Activated CD8-positive, alpha-beta T cell treated with anti-CD3 and anti-CD28 coated beads, Interleukin-2, amount 10 ng/mL, durations not matched to agents 7 days and 5 days (primary cell): Measurements from ENCODE around the gene TACC2. TPM values are rescaled to one million over a fixed set of nuclear protein-coding genes. Genes with fewer than 3 reads are reported as not detected.

Experiments used
- ATAC-seq: fragments of 150-1000 bp; cut with Tn5 transposase; one replicate; pipeline ENCODE4 v1.10.0; 2021; ENCODE audit warnings: moderate library complexity
- CTCF ChIA-PET: fragments of 350-600 bp; sonication (Branson Sonifier 250); formaldehyde crosslinking; loops from one replicate; lab custom pipeline; 2021; ENCODE audit warnings: antibody characterized with exemption; lab: Charles Lee
- POLR2A ChIA-PET: fragments of 350-600 bp; sonication (Branson Sonifier 250); formaldehyde crosslinking; loops from one replicate; lab custom pipeline; 2021; ENCODE audit warnings: antibody characterized with exemption; lab: Charles Lee
- DNase-seq: peaks from one replicate; pipeline ENCODE4 v3.0.0-alpha.2; 2020
- H3K27ac Mint-ChIP-seq: one replicate; pipeline ENCODE4 v1.8.0; 2021; ENCODE audit warnings: mild to moderate bottlenecking, mixed read lengths
- H3K27me3 Mint-ChIP-seq: one replicate; pipeline ENCODE4 v1.8.0; 2021; ENCODE audit warnings: low read depth, mixed read lengths
- H3K36me3 Mint-ChIP-seq: one replicate; pipeline ENCODE4 v1.8.0; 2021; ENCODE audit warnings: low read depth, mixed read lengths
- H3K4me1 Mint-ChIP-seq: one replicate; pipeline ENCODE4 v1.8.0; 2021; ENCODE audit warnings: low read depth, mixed read lengths
- H3K4me3 Mint-ChIP-seq: one replicate; pipeline ENCODE4 v1.8.0; 2021; ENCODE audit warnings: mild to moderate bottlenecking, mixed read lengths
- H3K9me3 Mint-ChIP-seq: one replicate; pipeline ENCODE4 v1.8.0; 2022; ENCODE audit warnings: mixed read lengths; ENCODE audit not compliant: insufficient read depth
- total RNA-seq, 2 experiments: library from RNA; stranded (reverse); gene quantifications; one replicate each; pipeline ENCODE4 v1.2.3, GENCODE V29; 2021

The TACC2 gene
- total RNA-seq, 2 experiments from 2014 or later, result not detected

DNA sequence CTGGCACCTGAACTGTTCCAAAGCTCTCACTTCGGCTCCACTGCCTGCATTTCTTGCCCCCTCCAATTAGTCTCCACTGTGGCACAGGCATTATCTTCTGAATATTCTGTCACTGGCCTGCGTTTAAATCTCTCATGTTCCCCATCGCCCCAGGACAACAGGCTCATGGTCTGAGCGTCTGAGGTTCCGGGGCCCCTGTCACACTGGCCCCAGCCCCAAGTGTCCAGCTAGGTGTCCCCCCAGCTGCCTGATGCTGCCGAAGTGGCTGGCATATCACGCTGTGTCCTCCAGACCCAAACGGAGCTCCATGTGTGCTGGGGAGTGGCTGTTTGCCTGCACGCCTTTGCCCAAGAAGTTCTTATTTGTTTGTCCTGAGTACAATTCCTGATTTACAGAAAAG is 135.4 kb downstream of the TACC2 start:
- Mint-ChIP-seq H3K27me3 (no peaks in the 10 kb centered on the region), H3K4me1 (no peaks in the 10 kb centered on the region), H3K9me3 (no peaks in the 10 kb centered on the region), H3K27ac (no peak overlapping the region), H3K4me3 (no peak overlapping the region), H3K36me3 (no peaks in the 10 kb centered on the region)
- DNase-seq, result no peak
- ChIA-PET POLR2A (no interaction called here), CTCF (no interaction called here)
- no peak for ATAC-seq

GRCh38 chr10:122124808-122125207 is 135.8 kb downstream of the TACC2 start:
- no peaks in the 10 kb centered on the region for H3K36me3 Mint-ChIP-seq
- CTCF ChIA-PET, result no interaction called here
- H3K9me3 Mint-ChIP-seq, result no peaks in the 10 kb centered on the region
- POLR2A ChIA-PET, result no interaction called here
- H3K27me3 Mint-ChIP-seq, result no peaks in the 10 kb centered on the region
- no peak overlapping the region for H3K27ac Mint-ChIP-seq
- DNase-seq (no peak), ATAC-seq (no peak)
- H3K4me1 Mint-ChIP-seq, result no peaks in the 10 kb centered on the region
- H3K4me3 Mint-ChIP-seq, result no peak overlapping the region

GRCh38 chr10:122126763-122127659 is 138.0 kb downstream of the TACC2 start:
- ATAC-seq (no peak), DNase-seq (no peak)
- Mint-ChIP-seq H3K36me3 (no peaks in the 10 kb centered on the region), H3K27ac (no peak overlapping the region), H3K9me3 (no peaks in the 10 kb centered on the region), H3K4me1 (no peaks in the 10 kb centered on the region), H3K27me3 (no peaks in the 10 kb centered on the region), H3K4me3 (no peak overlapping the region)
- ChIA-PET CTCF (no interaction called here), POLR2A (no interaction called here)

GRCh38 chr10:122127943-122128342 is 139.0 kb downstream of the TACC2 start:
- no peaks in the 10 kb centered on the region for H3K27me3 Mint-ChIP-seq
- H3K9me3 Mint-ChIP-seq, result no peaks in the 10 kb centered on the region
- H3K27ac Mint-ChIP-seq, result no peak overlapping the region
- no peaks in the 10 kb centered on the region for H3K36me3 Mint-ChIP-seq
- ChIA-PET POLR2A (no interaction called here), CTCF (no interaction called here)
- DNase-seq (no peak), ATAC-seq (no peak)
- H3K4me3 Mint-ChIP-seq, result no peak overlapping the region
- H3K4me1 Mint-ChIP-seq, result no peaks in the 10 kb centered on the region

DNA sequence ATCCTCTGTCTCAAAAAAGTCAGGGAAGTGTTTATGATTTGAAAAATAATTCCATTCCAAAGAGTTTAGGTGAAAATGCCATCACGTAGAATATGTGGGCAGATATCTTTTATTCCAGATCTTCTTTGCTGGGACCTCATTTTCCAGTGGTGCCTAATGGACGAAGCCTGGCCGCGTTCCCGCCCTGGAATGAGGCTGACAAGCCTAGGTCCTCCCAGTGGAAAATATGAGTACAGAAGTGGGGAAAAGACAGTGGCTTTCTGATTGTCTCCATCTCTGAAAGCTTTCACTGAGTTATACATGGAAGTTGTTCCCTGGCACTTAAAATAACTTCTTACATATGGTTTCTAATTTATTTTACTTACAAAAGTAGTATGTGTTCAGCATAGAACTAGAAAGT is 139.4 kb downstream of the TACC2 start:
- no peak overlapping the region for H3K27ac Mint-ChIP-seq
- H3K9me3 Mint-ChIP-seq, result no peaks in the 10 kb centered on the region
- ChIA-PET POLR2A (no interaction called here), CTCF (no interaction called here)
- H3K36me3 Mint-ChIP-seq, result no peaks in the 10 kb centered on the region
- ATAC-seq, result no peak
- no peak for DNase-seq
- no peaks in the 10 kb centered on the region for H3K27me3 Mint-ChIP-seq
- no peaks in the 10 kb centered on the region for H3K4me1 Mint-ChIP-seq
- H3K4me3 Mint-ChIP-seq, result no peak overlapping the region

GRCh38 chr10:122130474-122131110 is 141.6 kb downstream of the TACC2 start:
- no peak for DNase-seq
- H3K9me3 Mint-ChIP-seq, result no peaks in the 10 kb centered on the region
- no peaks in the 10 kb centered on the region for H3K4me1 Mint-ChIP-seq
- ChIA-PET CTCF (no interaction called here), POLR2A (no interaction called here)
- H3K4me3 Mint-ChIP-seq, result no peak overlapping the region
- no peak overlapping the region for H3K27ac Mint-ChIP-seq
- H3K36me3 Mint-ChIP-seq, result no peaks in the 10 kb centered on the region
- no peaks in the 10 kb centered on the region for H3K27me3 Mint-ChIP-seq
- ATAC-seq, result no peak

DNA sequence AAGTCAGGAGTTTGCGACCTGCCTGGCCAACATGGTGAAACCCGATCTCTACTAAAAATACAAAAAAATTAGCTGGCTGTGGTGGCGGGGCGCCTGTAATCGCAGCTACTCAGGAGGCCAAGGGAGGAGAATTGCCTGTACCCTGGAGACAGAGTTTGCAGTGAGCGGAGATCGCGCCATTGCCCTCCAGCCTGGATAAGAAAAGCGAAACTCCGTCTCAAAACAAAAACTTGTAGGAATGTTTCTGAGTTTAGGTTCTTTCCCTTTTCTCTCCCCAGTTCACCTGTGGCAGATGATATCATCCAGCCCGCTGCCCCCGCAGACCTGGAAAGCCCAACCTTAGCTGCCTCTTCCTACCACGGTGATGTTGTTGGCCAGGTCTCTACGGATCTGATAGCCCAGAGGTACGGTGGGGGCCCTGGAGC is 143.4 kb downstream of the TACC2 start:
- Mint-ChIP-seq H3K4me1 (no peaks in the 10 kb centered on the region), H3K9me3 (no peaks in the 10 kb centered on the region), H3K27ac (no peak overlapping the region), H3K4me3 (no peak overlapping the region), H3K27me3 (no peaks in the 10 kb centered on the region), H3K36me3 (no peaks in the 10 kb centered on the region)
- ATAC-seq, result no peak
- POLR2A ChIA-PET, result no interaction called here
- DNase-seq, result no peak
- CTCF ChIA-PET, result no interaction called here

- no peaks in the 10 kb centered on the region for H3K9me3 Mint-ChIP-seq
- no peaks in the 10 kb centered on the region for H3K36me3 Mint-ChIP-seq
- no peak for ATAC-seq
- H3K4me3 Mint-ChIP-seq, result no peak overlapping the region
- DNase-seq, result no peak
- POLR2A ChIA-PET, result no interaction called here
- H3K4me1 Mint-ChIP-seq, result no peaks in the 10 kb centered on the region
- CTCF ChIA-PET, result no interaction called here
- H3K27me3 Mint-ChIP-seq, result no peaks in the 10 kb centered on the region
- H3K27ac Mint-ChIP-seq, result no peak overlapping the region
Observed at GRCh38 chr10:122132882-122133565, 144.1 kb downstream of the TACC2 start.

DNA sequence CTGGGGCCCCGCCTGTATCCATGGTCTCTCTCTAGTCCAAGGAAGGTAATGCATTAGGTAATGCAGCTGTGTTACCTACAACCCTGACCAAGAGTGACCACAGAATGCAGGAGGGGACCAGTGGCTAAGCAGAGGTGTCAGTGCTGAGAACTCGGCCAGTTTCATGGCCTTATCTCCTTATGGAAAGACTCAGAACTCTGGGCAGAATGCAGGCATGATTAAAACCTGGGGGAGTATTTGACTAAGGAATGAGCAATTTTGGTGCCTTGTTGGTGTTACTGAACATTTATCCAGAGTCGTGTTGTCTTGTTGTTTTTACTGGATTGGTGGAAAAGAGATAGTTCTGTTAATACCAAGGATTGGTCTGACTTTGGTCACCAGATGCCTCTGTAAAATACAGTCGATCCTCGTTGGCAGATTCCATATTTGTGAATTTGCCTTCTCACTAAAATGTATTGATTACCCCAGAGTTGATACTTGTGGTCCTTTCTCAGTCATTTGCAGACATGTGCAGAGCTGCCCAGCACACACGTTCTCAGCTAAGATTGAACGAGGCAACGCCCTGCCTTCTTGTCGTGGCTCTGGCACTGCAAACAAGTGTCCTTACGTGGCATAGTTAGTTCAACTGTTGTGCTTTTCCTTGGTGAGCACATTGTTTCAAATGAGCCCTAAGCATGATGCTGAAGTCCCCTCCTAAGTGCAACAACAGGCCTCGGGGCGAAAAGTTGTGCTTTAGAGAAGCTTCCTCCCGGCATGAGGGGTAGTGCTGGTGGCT is 146.5 kb downstream of the TACC2 start:
- CTCF ChIA-PET, result no interaction called here
- no peak overlapping the region for H3K4me3 Mint-ChIP-seq
- DNase-seq, result no peak
- no peaks in the 10 kb centered on the region for H3K27me3 Mint-ChIP-seq
- H3K4me1 Mint-ChIP-seq, result no peaks in the 10 kb centered on the region
- H3K36me3 Mint-ChIP-seq, result no peaks in the 10 kb centered on the region
- no peaks in the 10 kb centered on the region for H3K9me3 Mint-ChIP-seq
- POLR2A ChIA-PET, result no interaction called here
- no peak overlapping the region for H3K27ac Mint-ChIP-seq
- no peak for ATAC-seq

DNA sequence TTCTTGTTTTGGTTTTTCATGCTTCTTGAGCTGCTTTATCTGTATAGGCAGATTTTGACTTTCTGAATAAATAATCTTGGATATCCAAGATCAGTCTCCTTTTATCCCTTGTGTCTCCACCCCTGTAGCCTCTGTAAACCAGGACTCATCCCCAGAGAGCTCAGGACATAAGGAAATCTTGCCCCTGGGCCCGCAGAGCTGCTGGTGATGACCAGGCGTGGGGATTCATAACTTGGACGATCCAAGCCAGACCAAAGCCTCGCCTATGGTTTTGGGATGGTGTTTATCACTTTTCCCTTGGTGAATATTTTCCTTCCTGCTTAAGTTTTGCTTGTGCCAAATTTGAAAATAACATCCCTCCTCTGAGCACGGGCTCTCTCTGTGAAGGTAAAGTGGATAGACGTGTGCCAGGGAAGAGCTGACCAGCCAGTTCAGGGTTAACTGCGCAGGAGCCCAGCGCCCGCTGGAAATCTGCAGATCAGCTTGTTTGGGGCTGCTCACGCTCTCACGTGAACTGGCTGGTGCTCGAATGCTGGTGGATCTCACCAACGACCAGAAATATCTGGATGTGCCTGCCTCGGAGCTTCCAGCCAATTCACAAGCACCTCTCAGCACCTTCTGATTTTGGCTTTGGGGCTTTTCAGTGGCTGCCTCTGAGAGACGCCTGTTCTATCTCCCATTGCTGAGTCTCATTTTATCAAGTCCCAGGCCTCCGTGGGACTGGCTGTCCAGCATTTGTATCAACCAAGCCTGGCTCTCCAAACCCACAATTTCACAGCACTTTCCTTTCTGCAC is 150.1 kb downstream of the TACC2 start:
- no peaks in the 10 kb centered on the region for H3K36me3 Mint-ChIP-seq
- H3K4me3 Mint-ChIP-seq, result no peak overlapping the region
- ATAC-seq (no peak), DNase-seq (no peak)
- H3K27me3 Mint-ChIP-seq, result no peaks in the 10 kb centered on the region
- no peaks in the 10 kb centered on the region for H3K4me1 Mint-ChIP-seq
- POLR2A ChIA-PET, result no interaction called here
- H3K9me3 Mint-ChIP-seq, result no peaks in the 10 kb centered on the region
- no peak overlapping the region for H3K27ac Mint-ChIP-seq
- CTCF ChIA-PET, result no interaction called here

DNA sequence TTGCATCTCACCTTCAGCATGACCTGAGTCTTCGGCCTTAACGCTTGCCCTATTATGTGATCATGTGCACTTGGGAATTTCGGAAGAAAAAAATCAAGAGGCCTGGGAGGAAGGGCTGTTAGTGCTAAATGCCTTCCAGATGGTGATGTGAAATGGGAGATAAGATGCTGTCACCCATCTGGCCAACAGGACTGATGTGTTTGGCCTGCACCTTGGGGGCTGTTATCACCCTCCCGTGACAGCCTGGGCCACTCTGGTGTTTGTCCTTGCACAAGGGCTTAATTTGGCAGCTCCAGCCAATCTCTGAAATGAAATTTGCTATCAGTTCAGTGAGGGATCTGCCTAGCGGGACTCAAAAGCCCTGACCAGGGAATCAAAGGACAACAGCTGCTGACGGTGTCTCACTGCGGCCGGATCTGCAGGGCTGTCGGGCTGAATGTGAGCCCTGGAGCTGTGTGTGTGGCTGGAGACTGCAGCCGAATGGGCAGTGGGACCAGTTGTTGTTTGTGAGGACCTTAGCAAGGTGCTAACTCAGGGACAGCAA is 150.7 kb downstream of the TACC2 start:
- Mint-ChIP-seq H3K9me3 (no peaks in the 10 kb centered on the region), H3K36me3 (no peaks in the 10 kb centered on the region), H3K27ac (no peak overlapping the region), H3K27me3 (no peaks in the 10 kb centered on the region), H3K4me3 (no peak overlapping the region), H3K4me1 (no peaks in the 10 kb centered on the region)
- ATAC-seq (no peak), DNase-seq (no peak)
- ChIA-PET CTCF (no interaction called here), POLR2A (no interaction called here)
